OCI-LY7 (cell line): ENCODE results near the gene SEMA3E.

Source experiments
- EZH2phosphoT487 ChIP-seq: fragments of 200-600 bp; sonication (generic); IDR thresholded peaks from 2 replicates; pipeline ENCODE4 v1.6.1; 2018; ENCODE audit warnings: low read depth, borderline replicate concordance, mild to moderate bottlenecking, mixed run types, antibody characterized with exemption, low read length, moderate library complexity, mixed read lengths
- TF ChIP-seq, protein P1 (sequence below): fragments of 200-600 bp; sonication (generic); conservative IDR thresholded peaks from 2 replicates; pipeline ENCODE4 v1.5.1; 2014; ENCODE audit warnings: mild to moderate bottlenecking, antibody characterized with exemption, low read length, moderate library complexity, mixed read lengths

DNA sequence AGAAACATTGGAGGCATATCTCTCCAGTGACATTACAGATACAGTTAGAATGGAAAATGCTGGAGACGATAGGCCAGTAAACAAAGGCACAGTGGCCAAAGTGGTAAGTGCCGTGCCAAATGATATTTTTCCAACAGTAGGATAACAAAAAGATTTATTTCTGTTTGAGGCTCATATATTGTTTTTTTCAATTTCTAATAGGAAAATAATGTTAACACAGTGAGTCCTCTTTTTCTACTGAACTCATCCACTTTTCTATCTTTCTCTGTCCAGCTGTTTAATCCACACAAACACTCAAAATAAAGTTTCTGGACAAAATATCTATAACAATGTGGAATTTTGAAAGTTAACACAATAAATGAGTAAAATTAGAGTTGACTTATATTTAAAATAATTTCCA, 201.3 kb downstream of the SEMA3E start:
- TF ChIP-seq, protein P1, sequence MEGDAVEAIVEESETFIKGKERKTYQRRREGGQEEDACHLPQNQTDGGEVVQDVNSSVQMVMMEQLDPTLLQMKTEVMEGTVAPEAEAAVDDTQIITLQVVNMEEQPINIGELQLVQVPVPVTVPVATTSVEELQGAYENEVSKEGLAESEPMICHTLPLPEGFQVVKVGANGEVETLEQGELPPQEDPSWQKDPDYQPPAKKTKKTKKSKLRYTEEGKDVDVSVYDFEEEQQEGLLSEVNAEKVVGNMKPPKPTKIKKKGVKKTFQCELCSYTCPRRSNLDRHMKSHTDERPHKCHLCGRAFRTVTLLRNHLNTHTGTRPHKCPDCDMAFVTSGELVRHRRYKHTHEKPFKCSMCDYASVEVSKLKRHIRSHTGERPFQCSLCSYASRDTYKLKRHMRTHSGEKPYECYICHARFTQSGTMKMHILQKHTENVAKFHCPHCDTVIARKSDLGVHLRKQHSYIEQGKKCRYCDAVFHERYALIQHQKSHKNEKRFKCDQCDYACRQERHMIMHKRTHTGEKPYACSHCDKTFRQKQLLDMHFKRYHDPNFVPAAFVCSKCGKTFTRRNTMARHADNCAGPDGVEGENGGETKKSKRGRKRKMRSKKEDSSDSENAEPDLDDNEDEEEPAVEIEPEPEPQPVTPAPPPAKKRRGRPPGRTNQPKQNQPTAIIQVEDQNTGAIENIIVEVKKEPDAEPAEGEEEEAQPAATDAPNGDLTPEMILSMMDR, result no peak
- no peak for TF ChIP-seq EZH2phosphoT487
